IMR-90 (cell line): ENCODE measurements around the gene NRL. TPM values are rescaled to one million over a fixed set of nuclear protein-coding genes. Genes with fewer than 3 reads are reported as not detected.

Source experiments
- ATAC-seq: fragments of 200-7000 bp; cut with Tn5 transposase; 2 replicates; pipeline ENCODE4 v1.9.1; 2020; ENCODE audit warnings: low read depth, mild to moderate bottlenecking, moderate library complexity
- BruUV-seq: library from RNA; stranded (reverse); fragments of 400-500 nt; replicated peaks from 2 replicates; lab custom pipeline; 2021; lab: Mats Ljungman, UMichigan
- CTCF ChIA-PET: fragments of 300-600 bp; formaldehyde crosslinking; extraction: SDS; loops from one replicate; lab custom pipeline; 2021; ENCODE audit warnings: antibody characterized with exemption; lab: Yijun Ruan, JAX
- POLR2A ChIA-PET: fragments of 300-600 bp; sonication (Branson Sonifier 250); formaldehyde crosslinking; loops from one replicate; lab custom pipeline; 2022; ENCODE audit warnings: antibody characterized with exemption; ENCODE audit not compliant: unreplicated experiment; lab: Charles Lee
- DNase-seq: peaks from one replicate; pipeline ENCODE4 v3.0.0; 2013
- H2AFZ ChIP-seq: replicated peaks from 2 replicates; pipeline ENCODE3; 2013; ENCODE audit warnings: low read length, mild to moderate bottlenecking; ENCODE audit not compliant: poor library complexity
- H2AK5ac ChIP-seq: 2 replicates; pipeline ENCODE4 v1.6.1; 2013; ENCODE audit warnings: low read depth, low read length, inconsistent platforms
- H2AK9ac ChIP-seq: replicated peaks from 2 replicates; pipeline ENCODE3; 2013; ENCODE audit warnings: mild to moderate bottlenecking, low read depth, low read length, moderate library complexity; ENCODE audit not compliant: poor library complexity
- H2BK120ac ChIP-seq: 2 replicates; pipeline ENCODE4 v1.6.1; 2013; ENCODE audit warnings: low read depth, low read length, inconsistent platforms
- H2BK15ac ChIP-seq: 3 replicates; pipeline ENCODE4 v1.6.1; 2013; ENCODE audit warnings: low read depth, low read length, inconsistent platforms
- H2BK20ac ChIP-seq: 2 replicates; pipeline ENCODE4 v1.6.1; 2013; ENCODE audit warnings: low read depth, mild to moderate bottlenecking, inconsistent platforms, low read length, moderate library complexity
- H2BK5ac ChIP-seq: 2 replicates; pipeline ENCODE4 v1.6.1; 2013; ENCODE audit warnings: mild to moderate bottlenecking, low read depth, low read length, inconsistent platforms; ENCODE audit not compliant: poor library complexity, severe bottlenecking
- H3K14ac ChIP-seq: replicated peaks from 2 replicates; pipeline ENCODE4 v1.6.1; 2013; ENCODE audit warnings: low read depth, low read length, inconsistent platforms
- H3K18ac ChIP-seq: 2 replicates; pipeline ENCODE4 v1.6.1; 2013; ENCODE audit warnings: low read depth, low read length, control low read depth
- H3K23ac ChIP-seq: 2 replicates; pipeline ENCODE4 v1.6.1; 2013; ENCODE audit warnings: low read depth, low read length, inconsistent platforms
- H3K27ac ChIP-seq: 2 replicates; pipeline ENCODE4 v1.5.1; 2013; ENCODE audit warnings: mild to moderate bottlenecking, control low read depth, low read length; ENCODE audit not compliant: insufficient read depth
- H3K27me3 ChIP-seq: 2 replicates; pipeline ENCODE4 v1.6.1; 2013; ENCODE audit warnings: low read length; ENCODE audit not compliant: control insufficient read depth, insufficient read depth
- H3K36me3 ChIP-seq: 2 replicates; pipeline ENCODE4 v1.6.1; 2013; ENCODE audit warnings: low read length, mixed read lengths; ENCODE audit not compliant: control insufficient read depth, insufficient read depth
- H3K4ac ChIP-seq: 2 replicates; pipeline ENCODE4 v1.6.1; 2013; ENCODE audit warnings: low read depth, low read length, inconsistent platforms
- H3K4me1 ChIP-seq: 2 replicates; pipeline ENCODE4 v1.6.1; 2013; ENCODE audit warnings: low read length, mixed read lengths; ENCODE audit not compliant: control insufficient read depth, insufficient read depth
- H3K4me2 ChIP-seq: 2 replicates; pipeline ENCODE4 v1.6.1; 2013; ENCODE audit warnings: low read depth, mild to moderate bottlenecking, control low read depth, low read length, moderate library complexity
- H3K4me3 ChIP-seq: 2 replicates; pipeline ENCODE4 v1.5.1; 2013; ENCODE audit warnings: low read depth, mild to moderate bottlenecking, control low read depth, low read length, moderate library complexity; ENCODE audit not compliant: insufficient read depth
- H3K56ac ChIP-seq: 2 replicates; pipeline ENCODE4 v1.6.1; 2013; ENCODE audit warnings: low read length, inconsistent platforms; ENCODE audit not compliant: insufficient read depth; ENCODE audit errors: extremely low read depth
- H3K79me1 ChIP-seq, 2 experiments: 2 replicates each; pipeline ENCODE4 v1.6.1; 2013; ENCODE audit warnings: low read length in 2 of 2, inconsistent platforms in 1 of 2, low read depth in 1 of 2
- H3K9ac ChIP-seq: 2 replicates; pipeline ENCODE4 v1.6.1; 2013; ENCODE audit warnings: low read depth, low read length, control low read depth
- H3K9me1 ChIP-seq: 2 replicates; pipeline ENCODE4 v1.6.1; 2013; ENCODE audit warnings: low read length, inconsistent platforms; ENCODE audit not compliant: insufficient read depth
- H3K9me3 ChIP-seq: 2 replicates; pipeline ENCODE4 v1.6.1; 2013; ENCODE audit warnings: low read length; ENCODE audit not compliant: control insufficient read depth, insufficient read depth
- H4K20me1 ChIP-seq: 2 replicates; pipeline ENCODE4 v1.6.1; 2013; ENCODE audit warnings: low read length, inconsistent platforms; ENCODE audit not compliant: insufficient read depth
- H4K5ac ChIP-seq: 2 replicates; pipeline ENCODE4 v1.6.1; 2013; ENCODE audit warnings: mild to moderate bottlenecking, low read depth, low read length, control low read depth
- H4K8ac ChIP-seq, 2 experiments: 2 replicates each; pipeline ENCODE4 v1.6.1; 2013; ENCODE audit warnings: low read depth in 2 of 2, low read length in 2 of 2, control low read depth in 1 of 2, inconsistent platforms in 1 of 2
- H4K91ac ChIP-seq: 2 replicates; pipeline ENCODE4 v1.6.1; 2013; ENCODE audit warnings: low read depth, low read length, inconsistent platforms; ENCODE audit not compliant: insufficient read depth
- FOS ChIP-seq: fragments of 150-350 bp; IDR thresholded peaks from 2 replicates; pipeline ENCODE4 v1.6.1; 2016; ENCODE audit warnings: low read depth, low read length
- MAFK ChIP-seq: IDR thresholded peaks from 2 replicates; pipeline ENCODE4 v1.6.1; 2012; ENCODE audit warnings: low read depth, low read length, improper control_type of control experiment
- MXI1 ChIP-seq: IDR thresholded peaks from 2 replicates; pipeline ENCODE4 v1.6.1; 2012; ENCODE audit warnings: low read depth, mild to moderate bottlenecking, low read length, moderate library complexity, borderline replicate concordance
- RAD21 ChIP-seq: IDR thresholded peaks from 2 replicates; pipeline ENCODE4 v1.6.1; 2012; ENCODE audit warnings: low read length, improper control_type of control experiment
- RCOR1 ChIP-seq: IDR thresholded peaks from 2 replicates; pipeline ENCODE4 v1.6.1; 2012; ENCODE audit warnings: mild to moderate bottlenecking, low read length, improper control_type of control experiment; ENCODE audit not compliant: insufficient replicate concordance
- WGBS, 2 experiments: methylation state at CpG; one replicate each; pipeline versions ENCODE4 v1.1.5 to v1.1.7; 2013; ENCODE audit warnings: missing lambda C conversion rate in 2 of 2; ENCODE audit not compliant: insufficient read length in 1 of 2; ENCODE audit errors: extremely low coverage in 2 of 2; 5-methylcytosine and 5-hydroxymethylcytosine counted together
- dilution Hi-C: fragments of 300-500 bp; cut with HindIII; formaldehyde crosslinking; loops from one replicate; pipeline ENCODE4 v1.14.3; 2018; ENCODE audit warnings: low sequenced_read_pairs; ENCODE audit not compliant: unreplicated experiment
- in situ Hi-C: fragments of 300-500 bp; cut with MboI; formaldehyde crosslinking; loops from 3 replicates; pipeline ENCODE4 v1.14.3; 2019; ENCODE audit warnings: low sequenced_read_pairs, inconsistent platforms, mixed read lengths
- intact Hi-C: fragments of 100-400 bp; cut with micrococcal nuclease; formaldehyde crosslinking; loops from 2 replicates; pipeline ENCODE4 v1.10.0; 2022
- polyA plus RNA-seq, 3 experiments: library from polyadenylated mRNA; depleted of rRNA; stranded (reverse); fragments of >200 nt; gene quantifications; 2 replicates each; pipeline ENCODE4 v1.2.3, GENCODE V29; 2012; ENCODE audit warnings: low replicate concordance in 1 of 3
- total RNA-seq: library from RNA; depleted of rRNA; stranded (reverse); fragments of >200 nt; gene quantifications from 2 replicates; pipeline ENCODE4 v1.2.3, GENCODE V29; 2012

Gene NRL
- total and polyA plus RNA-seq, 2 of the 4 experiments (the other 2 are of a cell fraction): 0.18 to 0.70 TPM

- ATAC-seq: no peak
- WGBS, 2 experiments: no CpG with 5 or more reads among the region's 7 CpGs
- Histone ChIP-seq H3K27ac (no peak overlapping the region), H3K4me3 (no peak overlapping the region), H3K9ac (no peak overlapping the region), H2BK15ac (no peak overlapping the region), H4K91ac (no peak overlapping the region), H3K23ac (no peak overlapping the region), H4K20me1 (peaks cover 9% of the 10 kb centered on the region; the same call in 1 of the 2 replicates), H2BK120ac (no peak overlapping the region), H4K8ac (no peak overlapping the region), H3K27me3 (no peaks in the 10 kb centered on the region), H3K4me2 (no peak overlapping the region), H3K36me3 (peaks cover 45% of the 10 kb centered on the region), H2BK20ac (no peak overlapping the region), H2AFZ (no peak overlapping the region), H3K79me1 (peaks cover 0 to 15% of the 10 kb centered on the region in 2 experiments; a peak in 1 of 4 replicates), H3K9me3 (no peaks in the 10 kb centered on the region; the same call in 1 of the 2 replicates), H2AK5ac (no peak overlapping the region), H3K4ac (no peak overlapping the region), H3K56ac (no peak overlapping the region), H3K18ac (no peak overlapping the region), H2AK9ac (peak overlapping the region; percentile 77), H3K4me1 (no peaks in the 10 kb centered on the region), H4K5ac (no peak overlapping the region), H2BK5ac (no peak overlapping the region), H3K14ac (no peak overlapping the region), H3K9me1 (peaks cover 8% of the 10 kb centered on the region; the same call in 1 of the 2 replicates)
- no TSS peak for BruUV-seq
- intact Hi-C loops: no loop called here
- ChIA-PET CTCF (interaction anchor here (1.5 kb wide), 1 partner anchor 22 kb away, joined by 3 read pairs; no protein-coding TSS in a partner anchor), POLR2A (no interaction called here)
- in situ Hi-C loops: no loop called here
- TF ChIP-seq MAFK: no peak
- no peak for TF ChIP-seq RCOR1
- no peak for TF ChIP-seq RAD21
- no peak for TF ChIP-seq FOS
- TF ChIP-seq MXI1: no peak
- no peak for DNase-seq
- dilution Hi-C loops: no loop called here
Observed at GRCh38 chr14:24102357-24103048, 12.2 kb downstream of the NRL start.
